Measurements from ENCODE around the gene RAB11FIP4. TPM values are rescaled to one million over a fixed set of nuclear protein-coding genes. Genes with fewer than 3 reads are reported as not detected.
A peak's percentile ranks its signal among the peaks of the same experiment; 100 is the strongest.

RAB11FIP4 gene
- total RNA-seq, 1 experiment from 2014 or later = 48.8 TPM

DNA sequence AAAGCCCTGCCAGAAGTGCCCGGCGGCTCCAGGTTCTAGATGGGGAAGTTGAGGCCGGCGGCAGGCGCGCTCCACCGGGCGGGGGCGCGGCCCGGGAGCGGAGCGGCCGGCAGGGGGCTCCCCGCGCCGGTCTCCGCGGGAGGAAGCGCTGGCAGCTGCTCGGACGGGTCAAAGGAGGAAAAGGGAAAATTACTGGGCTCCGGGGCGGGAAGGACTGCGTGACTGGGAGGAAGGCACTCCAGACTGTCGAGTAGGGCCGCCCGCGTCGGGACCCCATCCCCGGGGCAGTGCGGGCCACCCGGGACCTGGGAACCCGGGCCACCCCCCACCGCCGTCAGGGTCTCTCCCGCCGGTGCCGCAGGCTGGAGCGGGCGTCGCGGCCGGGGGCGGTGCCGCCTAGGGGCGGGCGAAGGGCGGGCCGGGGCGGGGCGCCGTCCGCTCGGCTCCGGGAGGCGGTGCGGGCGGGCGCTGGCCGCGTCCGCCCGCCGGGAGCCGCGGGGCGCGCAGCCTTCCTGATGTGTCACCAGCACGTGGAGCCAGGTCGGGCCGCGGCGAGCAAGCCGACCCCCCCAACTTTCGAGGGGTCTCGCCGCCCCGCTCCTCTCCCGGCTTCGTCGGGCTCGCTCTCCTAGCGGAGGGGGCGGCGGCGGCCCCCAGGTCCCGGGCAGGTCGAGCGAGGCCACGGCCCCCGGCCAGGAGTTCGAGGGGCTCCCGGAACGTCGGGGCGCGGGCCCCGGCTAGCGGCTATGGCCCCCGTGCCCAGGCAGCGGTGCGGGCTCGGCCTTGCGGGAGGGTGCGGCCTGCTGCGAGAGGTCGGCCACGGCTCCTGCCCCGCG lies 167.5 kb downstream of the RAB11FIP4 start:
- in situ Hi-C loops (cut with HindIII; ENCODE audit: low pct_unique_long_range_greater_than_20kb, low sequenced_read_pairs) = no loop called here
- peak; percentile 78 for DNase-seq (ENCODE audit: low read depth, low spot score)

DNA sequence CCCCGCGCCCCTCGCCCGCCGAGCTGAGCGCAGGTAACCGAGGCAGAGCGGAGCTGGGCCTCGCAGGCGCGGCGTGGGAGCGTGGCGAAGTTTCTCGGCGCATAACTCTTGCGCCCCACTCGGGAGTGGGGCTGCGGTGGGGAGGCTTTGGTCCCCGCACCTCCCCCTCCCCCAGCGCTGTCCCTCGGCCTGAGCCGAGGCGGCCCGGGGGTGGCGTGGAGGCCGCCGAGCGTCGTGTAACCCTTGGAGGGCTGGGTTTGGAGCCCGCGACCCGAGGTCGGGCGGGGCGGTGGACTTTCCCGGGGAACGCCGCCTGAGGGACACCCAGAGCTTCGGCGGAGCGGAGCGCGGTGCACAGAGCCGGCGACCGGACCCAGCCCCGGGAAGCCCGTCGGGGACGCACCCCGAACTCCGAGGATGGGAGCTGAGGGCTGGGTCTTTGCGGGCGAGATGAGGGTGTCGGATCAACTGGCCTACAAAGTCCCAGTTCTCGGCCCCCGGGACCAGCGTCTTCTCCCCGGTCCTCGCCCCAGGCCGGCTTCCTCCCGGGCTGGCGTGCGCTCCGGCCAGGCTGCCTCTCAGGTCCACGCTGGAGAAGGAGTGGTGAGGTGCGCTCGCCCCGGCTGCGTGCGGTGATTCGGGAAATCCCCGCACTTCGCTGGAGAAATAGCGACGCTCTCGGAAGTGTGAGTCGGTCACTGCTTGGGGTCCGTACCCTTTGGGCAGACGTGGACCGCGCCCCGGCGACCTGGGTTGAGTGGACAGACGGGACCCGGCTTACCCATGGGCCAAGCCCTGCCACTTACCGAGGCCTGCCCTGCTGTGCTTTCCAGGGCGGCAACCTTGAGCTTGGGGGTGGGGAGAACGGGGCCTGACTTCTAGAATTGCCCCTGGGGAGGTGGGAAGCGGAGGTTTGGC lies 168.4 kb downstream of the RAB11FIP4 start:
- no peak for DNase-seq (ENCODE audit: low read depth, low spot score)
- in situ Hi-C loops (cut with HindIII; ENCODE audit: low pct_unique_long_range_greater_than_20kb, low sequenced_read_pairs) = no loop called here

- DNase-seq (ENCODE audit: low read depth, low spot score) = no peak
- in situ Hi-C loops (cut with HindIII; ENCODE audit: low pct_unique_long_range_greater_than_20kb, low sequenced_read_pairs) = no loop called here
Observed at GRCh38 chr17:31560616-31561235, 169.3 kb downstream of the RAB11FIP4 start.

DNA sequence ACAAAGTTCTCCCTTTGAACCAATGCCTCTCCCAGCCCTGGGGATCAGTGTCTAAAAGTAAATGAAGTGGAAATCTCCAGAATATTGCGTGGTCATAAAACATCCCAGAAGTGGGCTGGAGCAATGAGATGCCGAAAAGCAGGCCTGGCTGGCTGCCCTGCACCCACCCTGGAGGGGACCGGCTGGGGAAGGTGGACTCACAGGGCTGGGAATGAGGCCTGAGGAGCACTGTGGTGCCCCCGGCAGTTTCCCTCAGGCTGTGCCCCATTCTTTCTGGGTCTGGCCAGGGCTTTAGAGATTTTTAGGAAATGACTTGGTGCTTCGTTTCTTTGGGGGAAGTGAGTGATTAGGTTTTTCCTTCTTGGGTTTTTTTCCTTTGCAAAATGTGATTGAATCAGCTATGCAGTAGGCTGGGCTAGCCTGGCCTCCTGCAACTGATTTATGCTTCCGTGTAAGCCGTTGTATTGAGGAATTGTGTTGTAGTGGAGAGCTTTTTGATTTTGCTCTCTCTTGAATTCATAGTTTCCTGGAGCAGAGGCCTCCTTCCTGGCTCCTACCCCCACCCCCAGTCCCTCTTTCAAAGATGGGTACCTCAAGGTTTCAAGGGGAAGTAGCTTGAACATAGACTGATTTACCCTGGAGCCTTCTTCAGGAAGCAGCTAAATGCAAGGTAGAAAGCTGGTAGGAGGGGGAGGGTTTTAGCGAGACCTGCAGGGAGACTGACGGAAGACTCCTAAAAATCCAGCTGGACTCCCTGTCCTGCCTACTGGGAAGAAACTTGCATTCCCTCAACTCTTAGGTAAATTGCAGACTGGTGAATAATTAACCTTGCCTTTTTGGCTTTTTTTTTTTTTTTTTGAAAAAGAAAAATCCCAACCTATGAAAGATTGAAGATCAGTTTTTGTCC lies 170.2 kb downstream of the RAB11FIP4 start:
- DNase-seq (ENCODE audit: low read depth, low spot score) = no peak
- in situ Hi-C loops (cut with HindIII; ENCODE audit: low pct_unique_long_range_greater_than_20kb, low sequenced_read_pairs) = no loop called here

GRCh38 chr17:31562376-31562840 lies 170.9 kb downstream of the RAB11FIP4 start:
- in situ Hi-C loops (cut with HindIII; ENCODE audit: low pct_unique_long_range_greater_than_20kb, low sequenced_read_pairs) = no loop called here
- DNase-seq (ENCODE audit: low read depth, low spot score) = no peak

- DNase-seq (ENCODE audit: low read depth, low spot score) = no peak
- in situ Hi-C loops (cut with HindIII; ENCODE audit: low pct_unique_long_range_greater_than_20kb, low sequenced_read_pairs) = no loop called here
Observed at GRCh38 chr17:31564291-31564690, 172.8 kb downstream of the RAB11FIP4 start.

- DNase-seq (ENCODE audit: low read depth, low spot score) = no peak
- in situ Hi-C loops (cut with HindIII; ENCODE audit: low pct_unique_long_range_greater_than_20kb, low sequenced_read_pairs) = no loop called here
Observed at GRCh38 chr17:31564883-31565301, 173.4 kb downstream of the RAB11FIP4 start.

- in situ Hi-C loops (cut with HindIII; ENCODE audit: low pct_unique_long_range_greater_than_20kb, low sequenced_read_pairs) = no loop called here
Observed at GRCh38 chr17:31565652-31566051, 174.2 kb downstream of the RAB11FIP4 start.

GRCh38 chr17:31566247-31566991 lies 174.9 kb downstream of the RAB11FIP4 start:
- DNase-seq (ENCODE audit: low read depth, low spot score) = no peak
- in situ Hi-C loops (cut with HindIII; ENCODE audit: low pct_unique_long_range_greater_than_20kb, low sequenced_read_pairs) = no loop called here

More at GRCh38 chr17:31565652-31566051, 174.2 kb downstream of the RAB11FIP4 start:
- no peak for DNase-seq (ENCODE audit: low read depth, low spot score)

- no peak for DNase-seq (ENCODE audit: low read depth, low spot score)
Observed at GRCh38 chr17:31566992-31567373, 175.5 kb downstream of the RAB11FIP4 start.

DNA sequence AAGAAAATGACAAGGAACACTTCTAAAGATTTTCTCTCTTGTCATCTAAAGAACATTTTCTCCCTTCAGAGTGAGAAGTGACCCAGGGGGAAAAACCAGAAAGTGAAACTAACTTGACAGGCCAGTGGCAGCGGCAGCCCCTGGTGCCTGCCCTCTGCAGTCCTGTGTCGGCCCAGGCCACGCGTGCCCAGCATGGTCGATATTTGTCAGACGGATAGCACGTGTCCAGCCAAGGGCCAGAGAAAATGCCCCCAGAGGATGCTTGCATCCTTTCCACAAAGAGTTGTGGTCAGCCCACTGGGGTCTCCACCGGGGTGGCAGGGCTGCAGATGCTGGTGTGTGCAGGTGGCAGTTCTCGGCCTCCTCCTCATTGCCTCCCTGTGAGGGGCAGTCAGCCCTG lies 176.6 kb downstream of the RAB11FIP4 start:
- DNase-seq (ENCODE audit: low read depth, low spot score) = no peak
- in situ Hi-C loops (cut with HindIII; ENCODE audit: low pct_unique_long_range_greater_than_20kb, low sequenced_read_pairs) = no loop called here

More at GRCh38 chr17:31566992-31567373, 175.5 kb downstream of the RAB11FIP4 start:
- in situ Hi-C loops (cut with HindIII; ENCODE audit: low pct_unique_long_range_greater_than_20kb, low sequenced_read_pairs) = no loop called here

- no peak for DNase-seq (ENCODE audit: low read depth, low spot score)
- in situ Hi-C loops (cut with HindIII; ENCODE audit: low pct_unique_long_range_greater_than_20kb, low sequenced_read_pairs) = no loop called here
Observed at GRCh38 chr17:31568539-31568938, 177.1 kb downstream of the RAB11FIP4 start.

- no peak for DNase-seq (ENCODE audit: low read depth, low spot score)
- in situ Hi-C loops (cut with HindIII; ENCODE audit: low pct_unique_long_range_greater_than_20kb, low sequenced_read_pairs) = no loop called here
Observed at GRCh38 chr17:31570231-31570630, 178.8 kb downstream of the RAB11FIP4 start.

DNA sequence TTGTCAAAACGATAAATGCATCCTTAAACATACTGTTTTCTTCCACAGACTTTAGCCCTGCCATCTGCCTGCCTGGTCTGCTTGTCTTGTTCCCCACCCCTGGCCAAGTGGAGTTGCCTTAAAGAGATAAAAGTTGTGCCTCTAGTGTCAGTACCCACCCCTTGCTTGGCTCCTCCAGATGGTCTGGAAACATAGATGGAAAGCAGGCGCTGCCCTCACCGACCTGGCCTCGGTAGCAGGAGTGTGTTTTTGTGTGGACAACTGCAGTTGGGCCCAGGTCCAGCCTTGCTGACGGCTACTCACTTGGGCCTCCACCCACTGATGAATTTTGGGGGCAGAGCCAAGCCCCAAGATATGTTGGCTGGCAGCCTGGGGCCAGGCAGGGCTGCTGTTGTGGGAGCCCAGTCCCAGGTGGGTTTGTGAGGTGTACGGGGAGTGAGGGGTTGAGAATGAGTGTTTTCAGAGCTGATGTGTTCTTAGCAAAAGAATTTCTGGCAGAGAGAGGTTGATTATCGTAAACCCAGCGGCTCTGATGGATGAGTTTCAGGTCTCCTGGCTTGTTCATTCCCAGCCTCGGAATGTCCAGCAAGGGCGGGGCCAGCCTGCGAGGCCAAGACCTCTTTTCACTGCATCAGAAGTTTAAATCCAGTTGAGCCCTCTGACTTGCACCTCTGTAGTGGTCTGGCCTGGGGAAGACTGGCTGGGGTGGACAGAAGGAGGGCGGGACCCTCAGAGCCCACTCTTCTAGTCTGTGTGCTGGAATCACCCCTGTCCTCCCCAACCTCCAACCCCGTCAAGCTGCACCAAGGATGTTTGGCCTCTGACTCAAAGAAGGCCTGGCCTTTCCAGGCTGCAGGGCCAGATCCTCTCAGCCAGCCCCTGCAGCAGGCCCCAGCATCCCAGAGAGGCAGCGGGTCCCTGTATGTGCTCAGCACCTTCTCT lies 179.7 kb downstream of the RAB11FIP4 start:
- in situ Hi-C loops (cut with HindIII; ENCODE audit: low pct_unique_long_range_greater_than_20kb, low sequenced_read_pairs) = no loop called here
- no peak for DNase-seq (ENCODE audit: low read depth, low spot score)

DNA sequence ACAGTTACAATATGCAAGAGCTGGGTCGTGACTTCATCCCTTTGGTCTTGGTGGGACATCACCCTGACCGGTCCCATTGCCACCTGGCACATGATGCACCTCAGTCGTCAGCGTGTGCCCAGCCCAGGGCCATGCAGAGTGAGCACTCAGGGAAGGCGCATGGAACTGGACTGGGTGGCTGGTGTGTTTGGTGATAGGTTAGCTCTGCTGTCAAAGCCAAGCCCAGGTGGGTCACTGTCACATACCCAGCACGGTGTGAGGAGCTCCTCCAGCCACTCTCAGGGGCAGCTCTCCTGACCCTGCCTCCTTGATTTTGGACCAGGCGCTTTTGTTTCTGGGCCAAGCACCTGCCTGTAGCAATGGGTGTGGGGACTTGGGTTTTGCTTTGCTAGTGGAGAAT lies 180.9 kb downstream of the RAB11FIP4 start:
- DNase-seq (ENCODE audit: low read depth, low spot score) = no peak
- in situ Hi-C loops (cut with HindIII; ENCODE audit: low pct_unique_long_range_greater_than_20kb, low sequenced_read_pairs) = no loop called here
